ACHN (cell line): ENCODE results near the gene KLHL11.
"Not testable (repeated sequence)": the region's sequence is repeated elsewhere in the genome, so short reads cannot be mapped to it uniquely, and the experiment has no call there.

ENCODE experiments used
- DNase-seq: peaks from one replicate; pipeline ENCODE4 v3.0.0-alpha.2; 2015
- in situ Hi-C: cut with HindIII; loops from 2 replicates; pipeline ENCODE4 v1.10.0; 2017; ENCODE audit warnings: low sequenced_read_pairs, low pct_ligation_motif_present, low pct_unique_long_range_greater_than_20kb

The KLHL11 gene

GRCh38 chr17:41892021-41892376 is 26.8 kb upstream of the KLHL11 start:
- no peak for DNase-seq
- in situ Hi-C loops: no loop called here

- peak; percentile 25 for DNase-seq
- in situ Hi-C loops: no loop called here
Measured at GRCh38 chr17:41891135-41892020, 26.2 kb upstream of the KLHL11 start.

DNA sequence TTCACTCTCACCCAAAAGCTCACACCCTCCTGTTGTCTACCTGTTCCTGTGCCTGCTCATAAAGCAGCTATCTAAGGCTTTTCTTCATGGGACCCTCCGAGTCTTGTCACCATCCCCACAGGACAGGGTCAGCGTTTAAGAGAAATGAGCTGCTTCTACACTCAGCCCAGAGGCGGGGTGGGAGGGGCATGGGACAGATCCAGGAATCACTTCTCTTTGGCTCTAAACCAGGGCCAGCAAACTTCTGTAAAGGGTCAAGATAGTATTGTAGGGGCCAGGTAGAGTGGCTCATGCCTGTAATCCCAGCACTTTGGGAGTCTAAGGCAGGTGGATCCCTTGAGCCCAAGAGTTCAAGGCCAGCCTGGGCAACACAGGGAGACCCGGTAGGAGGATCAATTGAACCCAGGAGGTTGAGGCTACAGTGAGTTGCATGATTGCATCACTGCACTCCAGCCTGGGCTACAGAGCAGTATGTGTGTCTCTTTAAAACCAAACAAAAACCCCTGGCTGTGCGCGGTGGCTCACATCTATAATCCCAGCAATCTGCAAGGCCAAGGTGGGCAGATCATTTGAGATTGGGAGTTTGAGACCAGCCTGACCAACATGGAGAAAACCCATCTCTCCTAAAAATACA is 23.2 kb upstream of the KLHL11 start:
- in situ Hi-C loops: no loop called here
- DNase-seq: no peak

- DNase-seq: peak; percentile 33
- in situ Hi-C loops: no loop called here
Measured at GRCh38 chr17:41885733-41886132, 20.5 kb upstream of the KLHL11 start.

DNA sequence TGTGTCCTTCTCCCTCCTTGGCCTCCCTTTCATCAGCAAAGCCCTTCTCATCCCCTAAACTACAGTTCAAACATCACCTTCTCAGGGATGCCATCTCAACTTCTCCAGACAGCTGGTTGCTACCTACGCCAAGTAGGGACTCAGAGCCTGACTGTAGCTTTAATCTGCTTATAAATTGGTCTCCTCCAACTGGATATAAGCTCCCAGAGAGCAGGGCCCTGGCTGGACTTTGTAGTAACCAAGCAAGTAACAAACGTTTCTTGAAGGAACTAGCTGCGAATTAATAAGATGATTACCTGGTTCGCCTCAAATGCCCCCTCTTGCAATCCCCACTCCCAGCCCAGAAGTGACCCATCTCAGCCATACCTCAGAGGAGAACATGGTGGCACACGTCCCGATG is 17.5 kb upstream of the KLHL11 start:
- in situ Hi-C loops: no loop called here
- no peak for DNase-seq

GRCh38 chr17:41880130-41880529 is 14.9 kb upstream of the KLHL11 start:
- in situ Hi-C loops: no loop called here
- DNase-seq: no peak

DNA sequence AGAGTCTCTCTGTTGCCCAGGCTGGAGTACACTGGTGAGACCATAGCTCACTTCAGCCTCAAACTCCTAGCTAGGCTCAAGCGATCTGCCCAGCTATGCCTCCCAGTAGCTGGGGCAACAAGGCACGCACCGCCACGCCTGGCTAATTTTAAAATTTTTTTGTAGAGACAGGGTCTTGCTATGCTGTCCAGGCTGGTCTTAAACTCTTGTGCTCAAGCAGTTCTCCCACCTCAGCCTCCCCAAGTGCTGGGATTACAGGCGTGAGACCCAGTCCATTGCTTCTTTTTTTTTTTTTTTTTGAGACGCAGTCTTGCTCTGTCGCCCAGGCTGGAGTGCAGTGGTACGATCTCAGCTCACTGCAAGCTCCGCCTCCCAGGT is 9.1 kb upstream of the KLHL11 start:
- in situ Hi-C loops, DNase-seq: not testable (repeated sequence)

DNA sequence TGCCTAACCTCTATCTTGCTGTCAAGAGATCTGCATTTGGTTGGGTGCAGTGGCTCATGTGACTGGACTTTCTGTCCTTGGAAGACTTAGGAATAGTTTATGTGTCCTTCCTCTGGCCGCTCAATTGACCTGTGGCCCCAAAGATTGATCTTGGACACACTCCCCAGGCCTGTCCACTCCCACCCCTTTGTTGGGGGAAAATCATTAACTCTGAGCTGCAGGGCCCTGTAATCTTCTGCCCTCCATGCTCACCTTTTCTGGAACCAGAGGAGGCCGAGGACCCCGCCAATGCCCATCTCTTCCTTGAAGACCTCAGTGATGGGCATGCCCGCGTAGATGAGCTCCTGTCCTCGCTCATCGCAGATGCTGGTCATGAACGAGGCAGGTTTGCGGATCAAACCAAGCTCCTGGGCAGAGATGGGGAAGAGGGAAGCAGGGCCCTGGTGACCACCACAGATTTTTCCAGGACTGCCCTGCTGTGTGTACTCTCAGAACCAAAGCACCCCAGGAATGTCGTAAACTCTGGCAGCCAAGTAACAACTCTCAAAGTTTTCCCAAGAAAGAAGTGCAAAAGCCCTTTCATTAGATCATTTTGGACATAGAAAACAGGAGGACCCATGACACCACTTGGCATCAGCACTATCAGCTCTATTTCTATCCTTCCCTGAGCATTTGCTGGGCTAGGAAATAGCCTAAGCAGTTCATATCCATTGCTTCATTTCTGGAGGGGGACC is 8.5 kb upstream of the KLHL11 start:
- in situ Hi-C loops: no loop called here
- no peak for DNase-seq

DNA sequence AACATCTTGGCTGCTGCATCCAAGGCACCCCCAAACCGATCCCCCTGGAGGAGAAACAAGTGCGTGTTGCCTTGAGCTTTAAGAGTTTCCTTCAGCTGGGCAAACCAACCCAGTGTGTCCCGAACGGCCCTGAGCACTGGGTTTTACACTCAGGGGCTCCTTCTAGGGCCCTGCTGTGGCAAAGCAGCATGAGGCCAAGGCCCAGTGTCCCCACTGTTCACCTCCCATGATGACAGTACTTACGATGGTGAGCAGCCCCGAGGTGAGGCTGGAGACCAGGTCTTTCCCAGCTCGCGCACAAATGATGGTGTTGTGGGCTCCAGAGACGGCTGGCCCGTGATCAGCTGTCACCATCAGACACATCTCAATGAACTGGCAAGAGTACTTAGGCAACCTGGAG is 6.6 kb upstream of the KLHL11 start:
- DNase-seq: no peak
- in situ Hi-C loops: no loop called here

- DNase-seq: no peak
- in situ Hi-C loops: no loop called here
Measured at GRCh38 chr17:41870627-41871026, 5.4 kb upstream of the KLHL11 start.

DNA sequence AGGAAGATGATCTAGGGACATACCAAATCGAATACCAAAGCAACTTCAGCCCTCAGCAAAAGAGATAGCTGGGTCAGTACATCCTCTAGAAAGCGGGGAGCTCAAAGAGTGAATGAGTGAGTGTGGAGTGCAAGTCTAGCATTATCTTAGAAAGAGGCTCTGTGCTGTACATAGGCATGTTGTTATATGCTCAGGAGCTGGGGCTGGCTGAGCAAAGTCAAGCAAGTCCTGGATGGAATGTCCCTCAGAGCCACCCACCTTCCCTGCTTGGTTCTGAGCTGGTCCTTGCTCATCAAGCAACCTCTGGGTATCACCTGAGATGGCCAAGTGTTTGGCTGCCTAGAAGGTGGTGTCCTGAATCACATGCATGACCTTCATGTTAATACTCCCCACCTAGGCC is 4.9 kb upstream of the KLHL11 start:
- DNase-seq: no peak
- in situ Hi-C loops: no loop called here

DNA sequence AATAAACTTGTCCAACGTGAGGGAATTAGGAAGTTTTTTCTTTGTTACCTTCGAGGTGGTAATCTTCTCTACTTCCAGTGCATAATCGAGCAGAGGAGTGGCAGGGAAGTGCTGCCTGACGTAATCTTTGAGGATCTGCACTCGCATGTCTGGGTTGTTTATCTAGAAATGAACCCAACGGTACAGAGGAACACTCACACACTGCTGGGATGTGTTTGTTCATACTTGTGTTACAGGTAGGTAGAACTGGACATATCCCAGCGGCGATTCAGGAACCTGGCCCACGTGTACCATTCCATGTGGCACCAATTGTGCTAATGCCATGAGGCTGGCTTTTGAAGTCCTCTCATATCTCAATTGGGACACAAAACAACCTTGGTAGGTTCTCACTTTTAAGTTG is 4.2 kb upstream of the KLHL11 start:
- DNase-seq: no peak
- in situ Hi-C loops: no loop called here

- in situ Hi-C loops: no loop called here
- no peak for DNase-seq
Measured at GRCh38 chr17:41868568-41868967, 3.3 kb upstream of the KLHL11 start.

GRCh38 chr17:41865596-41865893 is 322 bp upstream of the KLHL11 start:
- no peak for DNase-seq
- in situ Hi-C loops: no loop called here

DNA sequence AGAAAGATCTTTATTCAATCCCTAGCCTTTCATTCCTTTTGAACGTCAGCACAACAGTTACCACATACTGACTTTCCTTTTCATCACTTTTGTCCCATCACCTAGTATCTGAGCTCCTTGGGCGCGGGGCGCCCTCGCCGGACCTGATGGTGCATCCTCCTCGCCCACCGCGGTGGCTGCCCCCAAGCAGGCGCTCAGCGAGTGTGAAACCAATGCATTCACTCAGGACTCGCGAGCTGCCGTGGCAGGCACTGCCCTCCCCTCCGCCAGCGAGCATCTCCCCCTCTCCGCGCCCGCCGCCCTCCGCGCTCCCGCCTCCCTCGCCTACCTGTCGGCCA is 756 bp downstream of the KLHL11 start:
- in situ Hi-C loops: no loop called here
- DNase-seq: no peak

DNA sequence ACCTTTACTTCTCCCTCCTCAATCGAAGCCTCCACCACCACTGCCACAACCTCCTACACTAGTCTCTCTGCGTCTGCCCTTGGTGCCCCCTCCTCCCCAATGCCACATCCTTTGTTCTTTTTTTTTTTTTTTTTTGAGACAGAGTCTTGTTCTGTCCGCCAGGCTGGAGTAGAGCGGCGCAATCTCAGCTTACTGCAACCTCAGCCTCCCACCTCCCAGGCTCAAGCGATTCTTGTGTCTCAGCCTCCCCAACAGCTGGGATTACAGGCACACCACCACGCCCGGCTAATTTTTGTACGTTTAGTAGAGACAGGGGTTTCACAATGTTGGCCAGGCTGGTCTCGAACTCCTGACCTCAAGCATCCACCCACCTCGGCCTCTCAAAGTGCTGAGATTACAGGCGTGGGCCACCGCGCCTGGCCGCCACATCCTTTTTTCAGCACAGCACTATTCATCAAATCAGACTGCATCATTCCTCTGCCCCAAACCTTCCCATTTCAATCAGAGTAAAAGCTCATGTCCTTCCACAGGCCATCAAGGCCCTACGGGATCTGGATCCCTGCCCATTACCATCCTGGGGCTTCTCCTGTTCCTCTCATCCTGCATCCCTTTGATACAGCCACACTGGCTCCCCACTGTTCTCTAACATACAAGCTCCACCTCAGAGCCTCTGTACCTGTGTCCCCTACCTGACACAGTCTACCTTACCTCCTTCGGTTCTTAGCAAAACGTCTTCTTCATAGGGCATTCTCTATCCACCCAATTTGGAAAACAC is 2.0 kb downstream of the KLHL11 start:
- in situ Hi-C loops: no loop called here
- DNase-seq: no peak

DNA sequence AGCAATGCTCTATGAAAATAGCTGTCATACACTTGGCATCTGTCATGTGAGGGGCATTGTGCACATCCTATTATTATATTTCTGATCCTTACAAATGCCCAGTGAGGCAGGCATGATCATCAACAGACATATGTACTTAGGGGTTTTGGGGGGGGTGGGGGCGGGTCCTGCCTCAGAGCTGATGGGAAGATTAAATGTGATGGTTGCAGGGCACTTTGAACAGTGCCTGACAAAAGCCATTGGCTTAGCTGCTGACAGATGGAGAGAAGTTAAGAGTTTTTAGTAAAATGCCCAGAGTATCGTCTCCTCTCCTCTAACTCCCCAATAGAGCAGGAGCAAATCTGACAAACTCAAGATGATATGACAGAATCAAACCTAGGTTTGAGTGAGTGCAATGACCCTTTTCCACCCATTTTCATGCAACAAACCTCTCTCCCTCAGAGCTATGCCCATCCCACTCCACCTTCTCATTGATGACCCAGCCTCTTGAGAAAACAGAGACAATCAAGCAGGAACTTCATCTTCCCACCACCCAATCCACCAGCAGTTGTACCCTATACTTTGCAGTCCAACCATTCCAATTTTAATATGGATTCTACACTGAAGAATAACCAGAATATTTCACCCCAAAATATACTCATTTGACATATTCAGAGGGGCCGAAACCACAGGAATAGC is 4.8 kb downstream of the KLHL11 start:
- DNase-seq: no peak
- in situ Hi-C loops: no loop called here

DNA sequence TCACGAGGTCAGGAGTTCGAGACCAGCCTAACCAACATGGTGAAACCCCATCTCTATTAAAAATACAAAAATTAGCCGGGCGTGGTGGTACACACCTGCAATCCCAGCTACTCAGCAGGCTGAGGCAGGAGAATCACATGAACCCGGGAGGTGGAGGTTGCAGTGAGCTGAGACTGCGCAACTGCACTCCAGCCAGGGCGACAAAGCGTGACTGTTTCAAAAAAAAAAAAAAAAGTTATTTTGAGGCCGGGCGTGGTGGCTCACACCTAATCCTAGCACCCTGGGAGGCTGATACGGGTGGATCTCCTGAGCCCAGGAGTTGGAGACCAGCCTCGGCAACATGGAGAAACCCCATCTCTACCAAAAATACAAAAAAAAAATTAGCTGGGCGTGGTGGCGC is 13.8 kb downstream of the KLHL11 start:
- in situ Hi-C loops, DNase-seq: not testable (repeated sequence)
